HT1080 (cell line): ENCODE results near the gene NTS. TPM values are rescaled to one million over a fixed set of nuclear protein-coding genes. Genes with fewer than 3 reads are reported as not detected.

Experiments used
- DNase-seq: peaks from one replicate; pipeline ENCODE4 v3.0.0-alpha.2; 2015; ENCODE audit warnings: low read depth
- polyA plus RNA-seq, 2 experiments: library from polyadenylated mRNA; depleted of rRNA; stranded (reverse); fragments of >200 nt; gene quantifications; 2 replicates each; pipeline ENCODE4 v1.2.3, GENCODE V29; 2015
- total RNA-seq: library from RNA; depleted of rRNA; stranded (reverse); fragments of >200 nt; shearing (Covaris generic); gene quantifications from 2 replicates; pipeline ENCODE4 v1.2.3, GENCODE V29; 2014; rRNA removed

The NTS gene, protein sequence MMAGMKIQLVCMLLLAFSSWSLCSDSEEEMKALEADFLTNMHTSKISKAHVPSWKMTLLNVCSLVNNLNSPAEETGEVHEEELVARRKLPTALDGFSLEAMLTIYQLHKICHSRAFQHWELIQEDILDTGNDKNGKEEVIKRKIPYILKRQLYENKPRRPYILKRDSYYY
- 0.56 TPM in 1 of 2 replicates, not detected in the other for total RNA-seq
- not detected in 2 replicates for polyA plus RNA-seq (2015; cell fraction: cytosol; rRNA removed)
- not detected in 2 replicates for polyA plus RNA-seq (2015; cell fraction: nucleus; rRNA removed)

GRCh38 chr12:85874031-85874461 lies at the start of gene NTS:
TSS of gene NTS (plus strand) at chr12:85874295. CDS start at chr12:85874404, 109 bp downstream.
- peak; percentile 17 for DNase-seq

GRCh38 chr12:85825746-85826145 lies 48.3 kb upstream of the NTS start:
- no peak for DNase-seq

GRCh38 chr12:85828576-85828975 lies 45.5 kb upstream of the NTS start:
- no peak for DNase-seq

GRCh38 chr12:85829391-85829790 lies 44.7 kb upstream of the NTS start:
- DNase-seq = peak; percentile 26

DNA sequence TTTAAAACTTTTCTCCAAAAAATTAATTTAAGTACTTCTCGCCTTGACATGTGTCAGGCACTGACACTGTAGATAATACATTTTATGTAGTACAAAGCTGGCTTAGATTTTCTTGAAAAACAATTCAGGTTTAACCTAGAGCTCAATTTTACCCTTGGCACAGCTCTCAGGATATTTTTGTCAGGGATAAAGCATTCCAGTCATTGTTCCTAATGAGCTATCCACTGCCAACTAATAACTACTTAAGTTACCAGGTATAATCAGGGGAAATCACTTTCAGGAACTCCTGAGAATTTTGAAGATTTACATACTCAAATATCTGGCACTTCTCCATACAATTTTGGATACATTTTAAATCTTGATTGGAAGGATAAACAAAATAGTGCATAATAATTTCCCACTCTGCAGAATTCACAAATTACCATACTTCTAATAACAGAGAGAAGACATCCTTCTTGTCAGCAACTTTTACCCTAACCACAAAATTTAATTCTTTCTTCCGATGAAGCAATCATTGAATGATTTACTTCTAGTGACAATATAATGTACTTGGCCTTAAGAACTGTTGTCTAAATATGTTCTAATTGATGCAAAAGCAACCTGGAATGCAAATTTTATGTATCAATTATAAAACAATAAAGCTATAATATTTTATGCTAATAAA lies 42.6 kb upstream of the NTS start:
- no peak for DNase-seq

- DNase-seq = no peak
Measured at GRCh38 chr12:85833579-85833978, 40.5 kb upstream of the NTS start.

GRCh38 chr12:85834378-85834777 lies 39.7 kb upstream of the NTS start:
- DNase-seq = no peak

DNA sequence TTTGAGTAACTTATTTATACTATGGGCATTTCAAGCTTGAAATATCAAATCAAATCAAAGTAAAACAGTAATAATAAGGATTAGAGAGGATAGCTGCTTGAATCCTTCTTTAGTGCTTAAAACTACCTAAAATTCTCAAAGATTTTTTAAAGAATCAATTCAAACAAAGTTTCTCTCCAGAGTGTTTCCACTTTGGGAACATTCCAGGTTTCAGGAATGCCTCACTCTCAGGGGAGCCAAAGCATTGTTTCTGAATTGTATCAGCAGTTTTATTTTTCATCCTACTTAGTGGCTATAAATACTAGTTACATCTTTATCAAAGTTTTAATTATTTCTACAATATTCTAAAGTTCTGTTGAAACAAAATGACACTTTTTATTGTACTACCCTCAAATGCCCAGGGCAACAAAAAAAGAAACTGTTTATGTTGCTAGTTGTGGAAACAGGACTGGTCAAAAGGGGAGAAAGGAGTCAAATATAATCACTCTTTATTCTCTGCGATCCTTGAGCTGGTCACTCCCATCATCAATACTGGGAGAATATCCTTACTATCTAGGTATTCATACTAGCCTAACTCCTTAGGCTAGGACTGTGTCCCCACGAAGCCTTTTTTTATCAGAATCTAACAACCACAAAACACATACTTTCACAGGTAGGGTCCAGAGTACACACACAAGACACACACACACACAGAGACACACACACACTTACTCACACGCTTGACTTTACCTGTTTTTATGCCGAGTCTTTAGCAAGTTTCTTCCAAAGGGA lies 38.5 kb upstream of the NTS start:
- DNase-seq = no peak

GRCh38 chr12:85836197-85837090 lies 37.7 kb upstream of the NTS start, which contains the start of gene RASSF9:
TSS of gene RASSF9 (minus strand) at chr12:85836409. CDS start at chr12:85836201, 208 bp downstream.
- peak; percentile 55 for DNase-seq

GRCh38 chr12:85843606-85844310 lies 30.3 kb upstream of the NTS start:
- DNase-seq = no peak

DNA sequence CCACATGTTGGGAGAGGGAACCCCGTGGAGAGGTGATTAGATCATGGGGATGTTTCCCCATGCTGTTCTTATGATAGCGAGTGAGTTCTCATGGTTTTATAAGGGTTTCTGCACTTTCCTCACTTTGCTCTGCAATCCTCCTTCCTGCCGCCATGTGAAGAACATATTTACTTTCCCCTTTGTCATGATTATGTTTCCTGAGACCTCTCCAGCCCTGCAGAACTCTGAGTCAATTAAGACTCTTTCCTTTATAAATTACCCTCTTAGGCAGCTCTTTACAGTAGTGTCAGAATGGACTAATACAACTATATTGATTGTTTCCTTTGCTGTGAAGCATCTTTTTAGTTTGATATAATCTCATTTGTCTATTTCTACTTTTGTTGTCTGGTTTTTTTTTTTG lies 24.8 kb upstream of the NTS start:
- DNase-seq = no peak

DNA sequence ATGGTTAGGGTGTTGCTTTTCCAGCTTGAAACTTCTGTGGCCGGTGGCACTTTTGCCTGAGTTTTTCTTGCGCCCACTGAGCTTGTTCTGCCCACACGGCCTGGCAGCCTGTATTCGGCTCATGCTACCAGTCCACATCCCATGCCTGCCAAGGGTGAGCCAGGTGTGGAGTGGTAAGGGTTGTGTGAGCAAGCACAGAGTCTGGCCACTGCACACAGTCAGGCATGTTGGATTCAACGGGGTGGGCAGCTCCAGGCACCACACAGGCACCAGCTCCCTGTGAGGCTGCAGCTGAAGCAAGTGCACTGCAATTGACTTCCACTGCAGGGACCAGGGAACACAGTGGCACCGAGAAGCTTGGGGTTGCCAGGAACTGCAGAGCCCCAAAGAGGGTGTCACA lies 18.8 kb upstream of the NTS start:
- DNase-seq = no peak

DNA sequence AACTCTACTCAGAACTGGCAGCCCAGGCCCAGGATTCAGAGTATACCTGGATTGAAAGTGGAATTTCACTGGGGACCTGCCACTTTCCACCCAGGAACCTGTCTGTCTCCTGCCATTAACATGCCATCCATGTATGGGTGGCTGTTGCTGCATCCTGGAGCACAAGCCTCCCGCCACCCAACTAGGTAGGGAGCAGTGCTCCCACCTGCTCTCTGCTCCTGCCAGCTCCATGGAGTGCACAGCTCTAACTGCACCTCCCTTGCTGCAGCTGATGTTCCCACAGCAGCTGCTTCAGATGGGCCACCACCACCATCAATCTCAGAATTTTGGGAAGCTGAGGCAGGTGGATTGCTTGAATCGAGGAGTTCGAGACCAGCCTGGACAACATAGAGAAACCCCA lies 17.1 kb upstream of the NTS start:
- DNase-seq = no peak

GRCh38 chr12:85865890-85866289 lies 8.2 kb upstream of the NTS start:
- DNase-seq = no peak

DNA sequence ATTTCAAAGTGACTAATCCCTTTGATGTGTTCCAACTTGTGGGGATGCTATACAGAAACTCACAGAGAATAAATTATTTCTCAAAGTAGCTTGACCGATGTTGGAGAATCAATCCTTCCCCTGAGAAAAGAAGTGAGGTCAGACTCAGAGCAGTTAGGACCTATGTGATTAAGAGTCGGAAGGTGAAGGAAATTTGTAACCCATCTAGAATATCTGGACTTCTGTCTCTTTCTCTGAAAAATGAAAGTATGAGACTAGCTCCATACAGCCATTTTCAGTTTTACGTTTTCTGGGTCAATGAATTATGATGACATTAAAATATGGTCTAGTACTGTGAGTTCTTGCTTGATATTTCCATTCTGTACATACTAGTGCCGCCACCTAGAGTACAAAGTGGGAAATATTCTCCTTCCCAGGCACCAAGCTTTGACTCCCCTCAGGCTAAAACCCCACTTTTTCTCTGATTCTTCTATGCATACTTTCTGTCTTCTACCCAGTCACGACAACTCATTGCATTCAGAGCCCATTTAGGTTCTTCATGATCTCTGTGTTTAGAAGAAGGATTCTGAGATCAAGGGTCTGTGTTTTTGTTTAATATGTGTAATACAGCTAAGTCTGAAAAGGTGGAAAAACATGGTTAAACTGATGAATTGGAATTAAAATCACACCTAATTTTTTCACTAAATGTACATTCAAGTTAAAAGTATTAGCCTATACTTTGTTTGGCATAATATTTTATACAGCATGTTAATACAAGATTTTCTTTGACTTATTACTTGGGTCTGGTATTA lies 6.9 kb upstream of the NTS start:
- DNase-seq = peak; percentile 56

DNA sequence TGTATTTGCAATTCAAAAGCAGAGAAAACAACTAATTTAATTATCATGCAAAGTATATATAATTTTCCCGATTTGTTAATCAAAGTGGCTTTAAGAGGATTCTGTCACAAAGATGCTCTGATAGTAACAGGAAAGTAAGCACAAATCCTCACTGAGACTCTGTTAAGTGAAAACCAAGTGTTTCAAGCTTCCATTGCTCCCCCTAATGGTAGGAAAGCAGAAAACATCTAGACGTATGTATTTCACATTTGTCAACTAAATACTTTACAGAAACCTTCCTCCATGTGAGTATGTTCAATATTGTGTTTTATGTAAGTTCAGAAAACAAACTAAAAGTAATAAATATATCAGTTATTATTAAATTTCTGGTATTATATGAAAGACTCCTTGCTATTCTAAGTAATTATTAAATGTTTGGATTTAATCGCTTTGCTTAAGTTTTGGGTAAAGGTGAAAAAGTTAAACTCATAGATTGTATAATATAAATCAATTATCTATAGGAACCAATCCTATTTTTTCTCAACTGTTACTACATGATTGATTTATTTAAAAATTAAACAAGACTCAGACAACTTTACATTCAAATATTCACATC lies 1.5 kb upstream of the NTS start:
- DNase-seq = peak; percentile 32

- no peak for DNase-seq
Measured at GRCh38 chr12:85877459-85877858, 3.4 kb downstream of the NTS start.

DNA sequence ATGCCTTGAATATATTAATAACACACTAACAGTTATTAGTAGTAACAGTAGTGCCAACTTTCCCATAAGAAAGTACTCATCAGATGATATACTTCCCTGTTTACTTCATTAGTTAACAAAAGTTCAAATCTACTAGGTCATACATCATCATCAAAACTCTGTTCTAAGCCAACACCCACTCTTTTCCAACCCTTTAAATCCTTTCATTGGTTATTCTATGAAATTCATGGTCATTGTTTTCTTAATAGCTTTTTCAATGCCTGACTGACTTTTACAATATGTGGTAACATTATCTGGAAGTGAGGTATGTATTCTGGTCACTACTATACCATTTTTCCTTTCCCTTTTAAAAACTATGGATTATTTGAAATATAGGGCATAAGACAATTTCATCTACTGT lies 9.7 kb downstream of the NTS start:
- DNase-seq = no peak

- DNase-seq = no peak
Measured at GRCh38 chr12:85894653-85895052, 20.6 kb downstream of the NTS start.
